Caco-2 (cell line): ENCODE results near the gene INTS2. TPM values are rescaled to one million over a fixed set of nuclear protein-coding genes. Genes with fewer than 3 reads are reported as not detected.

ENCODE experiments used
- BruUV-seq: library from RNA; stranded (reverse); fragments of 400-500 nt; replicated peaks from 2 replicates; lab custom pipeline; 2021; lab: Mats Ljungman, UMichigan
- CTCF ChIA-PET: fragments of 300-600 bp; sonication (Branson Sonifier 250); formaldehyde crosslinking; loops from one replicate; lab custom pipeline; 2022; ENCODE audit warnings: antibody characterized with exemption; lab: Charles Lee
- POLR2A ChIA-PET: fragments of 300-600 bp; sonication (Branson Sonifier 250); formaldehyde crosslinking; loops from one replicate; lab custom pipeline; 2022; ENCODE audit warnings: antibody characterized with exemption; lab: Charles Lee
- DNase-seq, 2 experiments: peaks; one replicate each; pipeline versions ENCODE4 v3.0.0 to v3.0.0-alpha.2; 2020 to 2022
- H3K27me3 ChIP-seq: replicated peaks from 2 replicates; pipeline ENCODE4 v1.6.0; 2011; ENCODE audit warnings: low read length; ENCODE audit not compliant: control insufficient read depth, insufficient read depth
- H3K36me3 ChIP-seq: 2 replicates; pipeline ENCODE4 v1.5.1; 2011; ENCODE audit warnings: low read length; ENCODE audit not compliant: control insufficient read depth, insufficient read depth
- H3K4me1 ChIP-seq: fragments of 250-450 bp; sonication (Bioruptor Pico); 2 replicates; pipeline ENCODE4 v1.5.1; 2020; ENCODE audit warnings: mild to moderate bottlenecking
- H3K4me3 ChIP-seq: 2 replicates; pipeline ENCODE4 v1.5.1; 2011; ENCODE audit warnings: low read depth, mild to moderate bottlenecking, control low read depth, low read length
- H3K9me3 ChIP-seq: fragments of 250-450 bp; sonication (Bioruptor Pico); 2 replicates; pipeline ENCODE4 v1.5.1; 2020; ENCODE audit warnings: mild to moderate bottlenecking, moderate library complexity
- H3K27ac Mint-ChIP-seq: one replicate; pipeline ENCODE4 v1.8.0; 2022; ENCODE audit warnings: mixed read lengths; ENCODE audit not compliant: unreplicated experiment
- H3K27me3 Mint-ChIP-seq: one replicate; pipeline ENCODE4 v1.8.0; 2022; ENCODE audit warnings: mixed read lengths; ENCODE audit not compliant: insufficient read depth, unreplicated experiment
- H3K36me3 Mint-ChIP-seq: one replicate; pipeline ENCODE4 v1.8.0; 2022; ENCODE audit warnings: mild to moderate bottlenecking, mixed read lengths; ENCODE audit not compliant: insufficient read depth, unreplicated experiment
- H3K4me1 Mint-ChIP-seq: one replicate; pipeline ENCODE4 v1.8.0; 2022; ENCODE audit warnings: low read depth, mixed read lengths; ENCODE audit not compliant: unreplicated experiment
- H3K4me3 Mint-ChIP-seq: one replicate; pipeline ENCODE4 v1.8.0; 2022; ENCODE audit warnings: mild to moderate bottlenecking, moderate library complexity, mixed read lengths; ENCODE audit not compliant: unreplicated experiment
- H3K9me3 Mint-ChIP-seq: one replicate; pipeline ENCODE4 v1.8.0; 2022; ENCODE audit warnings: mixed read lengths; ENCODE audit not compliant: unreplicated experiment
- CTCF ChIP-seq, 2 experiments: fragments of 200-600 bp in 1 of 2; IDR thresholded peaks; 1 replicate in 1 of 2; 2 replicates in 1 of 2; pipeline versions ENCODE4 v1.5.1 to v1.8.0; 2011 to 2022; ENCODE audit warnings: antibody characterized with exemption in 1 of 2, control low read depth in 1 of 2, inconsistent platforms in 1 of 2, low read depth in 1 of 2, low read length in 1 of 2, mild to moderate bottlenecking in 1 of 2, moderate library complexity in 1 of 2; ENCODE audit not compliant: insufficient read depth in 1 of 2, severe bottlenecking in 1 of 2, unreplicated experiment in 1 of 2
- intact Hi-C: fragments of 100-400 bp; cut with micrococcal nuclease; formaldehyde crosslinking; loops from one replicate; pipeline ENCODE4 v1.10.0; 2022; ENCODE audit not compliant: unreplicated experiment
- total RNA-seq: library from RNA; stranded (reverse); gene quantifications from 2 replicates; pipeline ENCODE4 v1.2.3, GENCODE V29; 2022

Gene INTS2
- total RNA-seq, 1 experiment from 2014 or later = 20.8 TPM

GRCh38 chr17:61852857-61853256 is 74.9 kb downstream of the INTS2 start:
- no peak for TF ChIP-seq CTCF (IDR thresholded peaks at IDR 0.05; ENCODE audit: insufficient read depth in 1 of 2, low read depth in 1 of 2, low read length in 1 of 2, severe bottlenecking in 1 of 2, unreplicated experiment in 1 of 2)
- Mint-ChIP-seq H3K36me3 (peaks cover 22% of the 10 kb centered on the region), H3K9me3 (no peaks in the 10 kb centered on the region), H3K4me3 (no peak overlapping the region), H3K27ac (no peak overlapping the region), H3K4me1 (no peaks in the 10 kb centered on the region), H3K27me3 (no peaks in the 10 kb centered on the region)
- H3K27me3 ChIP-seq = no peaks in the 10 kb centered on the region
- no peaks in the 10 kb centered on the region for H3K9me3 ChIP-seq
- DNase-seq = no peak
- CTCF ChIA-PET = no interaction called here
- no TSS peak for BruUV-seq
- H3K36me3 ChIP-seq = no peaks in the 10 kb centered on the region
- POLR2A ChIA-PET = no interaction called here
- H3K4me1 ChIP-seq = peaks cover 6% of the 10 kb centered on the region; the same call in 1 of the 2 replicates
- no peak overlapping the region for H3K4me3 ChIP-seq
- intact Hi-C loops = no loop called here

- intact Hi-C loops = no loop called here
- ChIA-PET POLR2A (no interaction called here), CTCF (no interaction called here)
- H3K36me3 Mint-ChIP-seq = peaks cover 27% of the 10 kb centered on the region
- BruUV-seq = no TSS peak
- no peak for DNase-seq
- H3K27me3 Mint-ChIP-seq = no peaks in the 10 kb centered on the region
- no peak for TF ChIP-seq CTCF (IDR thresholded peaks at IDR 0.05; ENCODE audit: insufficient read depth in 1 of 2, low read depth in 1 of 2, low read length in 1 of 2, severe bottlenecking in 1 of 2, unreplicated experiment in 1 of 2)
- H3K4me1 ChIP-seq = peaks cover 6% of the 10 kb centered on the region; the same call in 1 of the 2 replicates
- H3K36me3 ChIP-seq = no peaks in the 10 kb centered on the region
- H3K9me3 ChIP-seq = no peaks in the 10 kb centered on the region
- H3K27me3 ChIP-seq = no peaks in the 10 kb centered on the region
- H3K4me3 Mint-ChIP-seq = no peak overlapping the region
- H3K4me1 Mint-ChIP-seq = no peaks in the 10 kb centered on the region
- H3K9me3 Mint-ChIP-seq = no peaks in the 10 kb centered on the region
- no peak overlapping the region for H3K4me3 ChIP-seq
- H3K27ac Mint-ChIP-seq = no peak overlapping the region
Observed at GRCh38 chr17:61849674-61850073, 78.1 kb downstream of the INTS2 start.

GRCh38 chr17:61848896-61849295 is 78.9 kb downstream of the INTS2 start:
- Mint-ChIP-seq H3K4me3 (no peak overlapping the region), H3K36me3 (peaks cover 27% of the 10 kb centered on the region), H3K27me3 (no peaks in the 10 kb centered on the region), H3K4me1 (no peaks in the 10 kb centered on the region), H3K9me3 (no peaks in the 10 kb centered on the region), H3K27ac (no peak overlapping the region)
- no TSS peak for BruUV-seq
- intact Hi-C loops = no loop called here
- Histone ChIP-seq H3K4me1 (peaks cover 6% of the 10 kb centered on the region; the same call in 1 of the 2 replicates), H3K9me3 (no peaks in the 10 kb centered on the region), H3K36me3 (no peaks in the 10 kb centered on the region), H3K4me3 (no peak overlapping the region), H3K27me3 (no peaks in the 10 kb centered on the region)
- CTCF ChIA-PET = no interaction called here
- POLR2A ChIA-PET = no interaction called here
- TF ChIP-seq CTCF (IDR thresholded peaks at IDR 0.05; ENCODE audit: insufficient read depth in 1 of 2, low read depth in 1 of 2, low read length in 1 of 2, severe bottlenecking in 1 of 2, unreplicated experiment in 1 of 2) = no peak
- no peak for DNase-seq
